SK-N-SH (cell line): ENCODE measurements around the gene TXNRD2. TPM values are rescaled to one million over a fixed set of nuclear protein-coding genes. Genes with fewer than 3 reads are reported as not detected.

ENCODE experiments used
- CTCF ChIA-PET: fragments of 300-600, 350-600 bp; formaldehyde crosslinking; extraction: SDS; loops from one replicate; lab custom pipeline; 2021; lab: Yijun Ruan, JAX
- POLR2A ChIA-PET: fragments of 350-600 bp; sonication (Branson Sonifier 250); formaldehyde crosslinking; extraction: SDS; loops from one replicate; lab custom pipeline; 2020; ENCODE audit warnings: antibody characterized with exemption, inconsistent platforms; lab: Yijun Ruan, JAX
- DNase-seq: peaks from one replicate; pipeline ENCODE4 v3.0.0; 2012
- H2AFZ ChIP-seq: fragments of 200-600 bp; sonication (generic); 2 replicates; pipeline ENCODE4 v1.8.1; 2016; ENCODE audit warnings: antibody characterized with exemption, mild to moderate bottlenecking, low read depth
- H3F3A ChIP-seq: fragments of 200-600 bp; sonication (generic); replicated peaks from 2 replicates; pipeline ENCODE3; 2016; ENCODE audit warnings: antibody characterized with exemption, mild to moderate bottlenecking; ENCODE audit not compliant: insufficient read depth
- H3K27ac ChIP-seq, 2 experiments: fragments of 200-500 bp in 1 of 2; fragments of 200-600 bp in 1 of 2; sonication (Bioruptor generic) in 1 of 2; sonication (generic), shearing (Covaris generic) in 1 of 2; 2 replicates each; pipeline versions ENCODE4 v1.5.1 to v1.6.1; 2014 to 2016; ENCODE audit warnings: low read depth in 2 of 2, inconsistent platforms in 1 of 2, low read length in 1 of 2, mild to moderate bottlenecking in 1 of 2, mixed read lengths in 1 of 2
- H3K27me3 ChIP-seq: fragments of 200-600 bp; sonication (generic), shearing (Covaris generic); 2 replicates; pipeline ENCODE4 v1.6.1; 2016; ENCODE audit warnings: mixed run types; ENCODE audit not compliant: insufficient read depth
- H3K36me3 ChIP-seq, 2 experiments: fragments of 200-500 bp in 1 of 2; fragments of 200-600 bp in 1 of 2; sonication (Bioruptor generic) in 1 of 2; sonication (generic) in 1 of 2; replicated peaks in 1 of 2; 2 replicates each; pipeline versions ENCODE3 to v1.5.1; 2014 to 2016; ENCODE audit warnings: low read length in 1 of 2, mild to moderate bottlenecking in 1 of 2; ENCODE audit not compliant: insufficient read depth in 2 of 2, control insufficient read depth in 1 of 2
- H3K4me1 ChIP-seq, 2 experiments: fragments of 200-500 bp in 1 of 2; fragments of 200-600 bp in 1 of 2; sonication (Bioruptor generic) in 1 of 2; sonication (generic), shearing (Covaris generic) in 1 of 2; 2 replicates each; pipeline versions ENCODE4 v1.5.1 to v1.6.1; 2014 to 2016; ENCODE audit warnings: low read depth in 1 of 2, low read length in 1 of 2, mixed run types in 1 of 2; ENCODE audit not compliant: insufficient read depth in 2 of 2, control insufficient read depth in 1 of 2
- H3K4me2 ChIP-seq: fragments of 200-600 bp; sonication (generic), shearing (Covaris generic); 2 replicates; pipeline ENCODE4 v1.6.1; 2017; ENCODE audit warnings: mixed run types
- H3K4me3 ChIP-seq, 2 experiments: fragments of 200-500 bp in 1 of 2; fragments of 200-600 bp in 1 of 2; sonication (Bioruptor generic) in 1 of 2; sonication (generic), shearing (Covaris generic) in 1 of 2; 2 replicates each; pipeline versions ENCODE4 v1.5.1 to v1.8.1; 2014 to 2016; ENCODE audit warnings: low read depth in 2 of 2, inconsistent platforms in 1 of 2, low read length in 1 of 2, mild to moderate bottlenecking in 1 of 2, mixed read lengths in 1 of 2, moderate library complexity in 1 of 2
- H3K79me2 ChIP-seq: fragments of 200-600 bp; sonication (generic); 2 replicates; pipeline ENCODE4 v1.8.1; 2017; ENCODE audit warnings: mild to moderate bottlenecking; ENCODE audit not compliant: insufficient read depth
- H3K9ac ChIP-seq: fragments of 200-600 bp; sonication (generic); 2 replicates; pipeline ENCODE4 v1.6.1; 2017; ENCODE audit warnings: mixed run types
- H3K9me2 ChIP-seq: fragments of 200-600 bp; sonication (generic); 2 replicates; pipeline ENCODE4 v1.6.1; 2017; ENCODE audit warnings: mixed run types
- H3K9me3 ChIP-seq: fragments of 200-600 bp; sonication (generic); 2 replicates; pipeline ENCODE4 v1.6.1; 2017; ENCODE audit warnings: mixed run types, mild to moderate bottlenecking, moderate library complexity
- H4K20me1 ChIP-seq: fragments of 200-600 bp; sonication (generic); 2 replicates; pipeline ENCODE4 v1.6.1; 2017; ENCODE audit warnings: mild to moderate bottlenecking, mixed run types; ENCODE audit not compliant: insufficient read depth
- JUND ChIP-seq: IDR thresholded peaks from 2 replicates; pipeline ENCODE4 v1.4.0; 2012
- MEF2A ChIP-seq: IDR thresholded peaks from 2 replicates; pipeline ENCODE4 v1.4.0; 2012; ENCODE audit warnings: low read depth, borderline replicate concordance
- RAD21 ChIP-seq: IDR thresholded peaks from 2 replicates; pipeline ENCODE4 v1.6.1; 2012; ENCODE audit warnings: mild to moderate bottlenecking, low read length
- RFX5 ChIP-seq: IDR thresholded peaks from 2 replicates; pipeline ENCODE4 v1.6.1; 2012; ENCODE audit warnings: mild to moderate bottlenecking, improper control_type of control experiment, low read length
- WGBS: methylation state at CpG from one replicate; pipeline ENCODE4 v1.1.6; 2017; ENCODE audit warnings: low lambda C conversion rate; 5-methylcytosine and 5-hydroxymethylcytosine counted together
- polyA plus RNA-seq, 3 experiments: library from polyadenylated mRNA; depleted of rRNA; stranded (reverse); fragments of >200 nt; gene quantifications; 2 replicates each; pipeline ENCODE4 v1.2.3, GENCODE V29; 2012
- TF ChIP-seq, protein P1 (sequence below): IDR thresholded peaks from 2 replicates; pipeline ENCODE4 v1.4.0; 2012; ENCODE audit warnings: low read depth
- TF ChIP-seq, protein P2 (sequence below): fragments of 150-350 bp; IDR thresholded peaks from 2 replicates; pipeline ENCODE4 v1.6.1; 2017; ENCODE audit warnings: antibody characterized with exemption, low read length, low read depth, borderline replicate concordance
- TF ChIP-seq, protein P3 (sequence below): fragments of 150-350 bp; IDR thresholded peaks from 2 replicates; pipeline ENCODE4 v1.6.1; 2016; ENCODE audit warnings: mild to moderate bottlenecking, low read depth, low read length

The TXNRD2 gene
- polyA plus RNA-seq, 1 of the 3 experiments (the other 2 are of a cell fraction), result 34.7 TPM

DNA sequence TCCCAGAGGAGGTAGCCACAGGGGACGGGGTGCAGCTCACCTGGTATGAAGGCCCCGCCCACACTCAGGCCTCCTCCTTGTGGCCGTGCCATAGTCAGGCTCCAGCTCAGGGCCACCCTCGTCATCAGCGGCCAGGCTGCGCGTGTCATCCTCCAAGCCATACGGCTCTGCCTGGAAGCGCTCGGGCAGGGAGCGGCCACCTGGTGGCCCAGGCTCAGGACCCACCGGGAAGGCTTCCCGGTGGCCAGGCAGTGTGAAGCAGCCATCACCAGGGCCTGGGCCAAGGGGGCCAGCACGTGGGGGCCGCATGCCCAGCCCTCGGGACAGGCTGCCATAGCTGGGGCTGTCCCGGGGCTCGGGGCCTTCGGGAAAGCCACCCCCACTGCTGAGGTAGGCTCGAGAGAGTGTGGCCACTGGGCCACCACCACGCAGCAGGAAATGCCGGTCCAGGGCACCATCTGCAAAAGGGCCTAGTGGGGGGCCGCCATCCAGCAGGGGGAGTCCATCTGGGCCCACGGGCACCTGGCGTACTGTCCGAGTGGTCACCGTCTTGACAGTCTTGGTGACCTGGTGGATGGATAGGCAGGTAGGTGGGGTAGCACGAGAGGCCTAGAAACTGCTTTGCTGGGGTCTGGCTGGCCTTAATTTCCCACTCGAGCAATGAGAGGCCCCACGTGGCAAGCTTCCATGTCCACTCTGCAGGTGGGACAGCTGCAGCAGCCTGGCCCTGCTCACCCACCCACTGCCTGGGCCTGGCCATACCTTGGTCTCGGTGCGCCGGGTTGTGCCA is 39.7 kb upstream of the TXNRD2 start:
- POLR2A ChIA-PET, result no interaction called here
- TF ChIP-seq, protein P1, sequence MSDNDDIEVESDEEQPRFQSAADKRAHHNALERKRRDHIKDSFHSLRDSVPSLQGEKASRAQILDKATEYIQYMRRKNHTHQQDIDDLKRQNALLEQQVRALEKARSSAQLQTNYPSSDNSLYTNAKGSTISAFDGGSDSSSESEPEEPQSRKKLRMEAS, result no peak
- TF ChIP-seq JUND, result no peak
- no peak for TF ChIP-seq RAD21
- no peak for TF ChIP-seq RFX5
- TF ChIP-seq, protein P2, sequence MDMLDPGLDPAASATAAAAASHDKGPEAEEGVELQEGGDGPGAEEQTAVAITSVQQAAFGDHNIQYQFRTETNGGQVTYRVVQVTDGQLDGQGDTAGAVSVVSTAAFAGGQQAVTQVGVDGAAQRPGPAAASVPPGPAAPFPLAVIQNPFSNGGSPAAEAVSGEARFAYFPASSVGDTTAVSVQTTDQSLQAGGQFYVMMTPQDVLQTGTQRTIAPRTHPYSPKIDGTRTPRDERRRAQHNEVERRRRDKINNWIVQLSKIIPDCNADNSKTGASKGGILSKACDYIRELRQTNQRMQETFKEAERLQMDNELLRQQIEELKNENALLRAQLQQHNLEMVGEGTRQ, result no peak
- no peak for TF ChIP-seq MEF2A
- TF ChIP-seq, protein P3, sequence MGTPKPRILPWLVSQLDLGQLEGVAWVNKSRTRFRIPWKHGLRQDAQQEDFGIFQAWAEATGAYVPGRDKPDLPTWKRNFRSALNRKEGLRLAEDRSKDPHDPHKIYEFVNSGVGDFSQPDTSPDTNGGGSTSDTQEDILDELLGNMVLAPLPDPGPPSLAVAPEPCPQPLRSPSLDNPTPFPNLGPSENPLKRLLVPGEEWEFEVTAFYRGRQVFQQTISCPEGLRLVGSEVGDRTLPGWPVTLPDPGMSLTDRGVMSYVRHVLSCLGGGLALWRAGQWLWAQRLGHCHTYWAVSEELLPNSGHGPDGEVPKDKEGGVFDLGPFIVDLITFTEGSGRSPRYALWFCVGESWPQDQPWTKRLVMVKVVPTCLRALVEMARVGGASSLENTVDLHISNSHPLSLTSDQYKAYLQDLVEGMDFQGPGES, result no peak
- no peak overlapping the region for H3K27ac ChIP-seq
- H3K4me1 ChIP-seq, result peaks cover 17 to 39% of the 10 kb centered on the region in 2 experiments; a peak in 3 of 4 replicates
- H3K79me2 ChIP-seq, result peaks cover 14% of the 10 kb centered on the region; the same call in 1 of the 2 replicates
- DNase-seq, result no peak
- CTCF ChIA-PET, result interaction anchor here (0.6 to 16.4 kb wide), 6 partner anchors 11 to 36 kb away, joined by 3 to 224 read pairs (median 4); no protein-coding TSS in a partner anchor
- no peak overlapping the region for H2AFZ ChIP-seq
- H3F3A ChIP-seq, result no peaks in the 10 kb centered on the region
- H3K36me3 ChIP-seq, result peaks cover 0 to 43% of the 10 kb centered on the region in 2 experiments
- no peaks in the 10 kb centered on the region for H3K9me2 ChIP-seq
- H3K27me3 ChIP-seq, result no peaks in the 10 kb centered on the region
- no peak overlapping the region for H3K4me3 ChIP-seq
- no peak overlapping the region for H3K4me2 ChIP-seq
- 70% methylated on average over 2 of the region's 33 CpGs for WGBS
- no peaks in the 10 kb centered on the region for H3K9me3 ChIP-seq
- H3K9ac ChIP-seq, result no peak overlapping the region
- peaks cover 20% of the 10 kb centered on the region for H4K20me1 ChIP-seq

DNA sequence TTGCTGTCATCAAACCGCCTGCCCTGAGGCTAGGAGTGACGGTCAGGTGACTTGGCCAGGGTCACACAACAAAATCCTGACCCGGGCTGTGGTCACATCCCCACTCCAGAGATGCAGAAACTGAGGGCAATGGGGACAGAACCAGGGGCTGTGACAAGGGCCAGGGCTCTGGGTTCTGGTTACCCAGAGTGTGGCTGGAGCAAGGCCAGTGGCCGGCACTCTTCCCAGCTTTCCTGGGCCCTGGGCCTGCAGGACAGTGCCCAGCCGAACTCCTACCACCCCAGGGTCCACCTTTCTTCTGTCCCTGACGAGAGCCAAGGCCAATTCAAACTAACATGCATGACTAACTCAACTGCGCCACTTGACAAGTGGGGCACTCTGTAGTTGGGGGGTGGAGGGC is 39.1 kb upstream of the TXNRD2 start:
- TF ChIP-seq MEF2A, result no peak
- Histone ChIP-seq H3K4me1 (peaks cover 17 to 39% of the 10 kb centered on the region in 2 experiments; a peak in 3 of 4 replicates), H3K4me2 (no peak overlapping the region), H3K27me3 (no peaks in the 10 kb centered on the region), H3K36me3 (peaks cover 0 to 45% of the 10 kb centered on the region in 2 experiments), H3F3A (no peaks in the 10 kb centered on the region), H3K27ac (no peak overlapping the region), H3K9me2 (no peaks in the 10 kb centered on the region), H3K9me3 (no peaks in the 10 kb centered on the region), H3K4me3 (no peak overlapping the region), H4K20me1 (peaks cover 17% of the 10 kb centered on the region), H2AFZ (no peak overlapping the region), H3K9ac (no peak overlapping the region), H3K79me2 (peaks cover 14% of the 10 kb centered on the region; the same call in 1 of the 2 replicates)
- ChIA-PET CTCF (interaction anchor here (0.6 to 16.4 kb wide), 6 partner anchors 10 to 37 kb away, joined by 3 to 224 read pairs (median 4); no protein-coding TSS in a partner anchor), POLR2A (no interaction called here)
- no peak for DNase-seq
- 100% methylated on average over 2 of the region's 7 CpGs for WGBS
